GM10248 (cell line): Measurements from ENCODE around the gene RGS11.
A peak's percentile ranks its signal among the peaks of the same experiment; 100 is the strongest.

Experiments used
- CTCF ChIA-PET: fragments of 300-600 bp; sonication (Branson Sonifier 250); formaldehyde crosslinking; extraction: SDS; loops from one replicate; lab custom pipeline; 2021; ENCODE audit warnings: antibody characterized with exemption; lab: Yijun Ruan, JAX
- POLR2A ChIA-PET: fragments of 350-650 bp; sonication (Branson Sonifier 250); formaldehyde crosslinking; extraction: SDS; loops from one replicate; lab custom pipeline; 2020; ENCODE audit warnings: antibody characterized with exemption; lab: Yijun Ruan, JAX
- DNase-seq: peaks from one replicate; pipeline ENCODE4 v3.0.0; 2012; ENCODE audit errors: extremely low spot score
- CTCF ChIP-seq: IDR thresholded peaks from 2 replicates; pipeline ENCODE4 v1.5.1; 2012; ENCODE audit warnings: mild to moderate bottlenecking, low read depth; ENCODE audit errors: extremely low read depth, missing control alignments, control extremely low read depth

The RGS11 gene

GRCh38 chr16:318628-319027 is 42.9 kb upstream of the RGS11 start:
- peak; percentile 28 for TF ChIP-seq CTCF
- POLR2A ChIA-PET, result no interaction called here
- CTCF ChIA-PET, result interaction anchor here (0.7 to 1.3 kb wide), 3 partner anchors 14 to 252 kb away, joined by 3 read pairs; no protein-coding TSS in a partner anchor
- DNase-seq, result no peak

DNA sequence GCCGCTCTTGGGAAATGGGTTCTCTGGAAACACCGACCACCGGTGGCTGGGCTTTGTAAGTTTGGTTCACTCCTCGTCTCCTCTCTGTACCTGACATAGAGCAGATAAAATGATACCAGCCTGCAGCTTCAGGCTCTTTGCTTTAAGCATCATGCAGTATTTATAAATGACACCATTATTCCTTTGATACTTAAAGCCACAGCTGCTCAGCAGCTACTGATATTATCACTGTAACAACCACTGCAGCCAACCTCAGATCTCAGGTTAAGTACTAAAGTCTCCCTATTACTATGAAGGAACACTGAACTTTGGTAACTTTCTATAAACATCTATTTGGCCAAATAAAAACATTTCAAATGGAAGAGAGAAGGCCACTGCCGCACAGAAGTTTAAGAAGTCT is 41.8 kb upstream of the RGS11 start:
- CTCF ChIA-PET, result no interaction called here
- TF ChIP-seq CTCF, result no peak
- POLR2A ChIA-PET, result no interaction called here
- no peak for DNase-seq

DNA sequence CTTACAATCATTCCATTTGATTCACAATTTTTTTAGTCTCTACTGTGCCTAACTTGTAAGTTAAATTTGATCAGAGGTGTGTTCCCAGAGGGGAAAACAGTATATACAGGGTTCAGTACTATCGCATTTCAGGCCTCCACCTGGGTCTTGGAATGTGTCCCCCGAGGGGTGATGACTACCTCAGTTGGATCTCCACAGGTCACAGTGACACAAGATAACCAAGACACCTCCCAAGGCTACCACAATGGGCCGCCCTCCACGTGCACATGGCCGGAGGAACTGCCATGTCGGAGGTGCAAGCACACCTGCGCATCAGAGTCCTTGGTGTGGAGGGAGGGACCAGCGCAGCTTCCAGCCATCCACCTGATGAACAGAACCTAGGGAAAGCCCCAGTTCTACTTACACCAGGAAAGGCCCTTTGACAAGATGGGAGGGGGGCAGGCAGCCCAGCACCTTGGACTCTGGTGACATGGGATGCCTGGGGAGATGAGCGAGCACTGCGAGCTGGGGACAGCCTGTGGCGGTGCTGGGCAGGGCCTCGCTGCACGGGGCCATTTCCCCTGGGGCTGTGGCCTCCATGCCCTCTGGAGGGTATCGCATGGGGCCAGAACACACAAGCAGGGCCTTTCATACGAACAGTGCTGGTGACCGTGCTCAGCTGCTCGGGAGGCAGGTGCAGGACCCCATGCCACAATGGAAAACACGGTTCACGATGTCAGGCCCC is 41.2 kb upstream of the RGS11 start:
- ChIA-PET POLR2A (no interaction called here), CTCF (no interaction called here)
- TF ChIP-seq CTCF, result no peak
- no peak for DNase-seq

- CTCF ChIA-PET, result no interaction called here
- POLR2A ChIA-PET, result no interaction called here
- DNase-seq, result no peak
- TF ChIP-seq CTCF, result no peak
These were observed 39.1 kb upstream of the RGS11 start for GRCh38 chr16:314795-315299.

GRCh38 chr16:314351-314750 is 38.6 kb upstream of the RGS11 start:
- no peak for DNase-seq
- ChIA-PET CTCF (no interaction called here), POLR2A (no interaction called here)
- no peak for TF ChIP-seq CTCF

- DNase-seq, result no peak
- ChIA-PET CTCF (no interaction called here), POLR2A (no interaction called here)
- TF ChIP-seq CTCF, result no peak
These were observed 36.0 kb upstream of the RGS11 start for GRCh38 chr16:311725-312124.
